Tibial artery (tissue), 4 donors: Measurements from ENCODE around the gene SH2B2.

Experiments used
- DNase-seq, 2 donors: peaks; one replicate each; pipeline ENCODE4 v3.0.0-alpha.2; 2019
- H3K27ac ChIP-seq, 2 donors: fragments of 200-600 bp; sonication (generic) in 1 of 2; 1 replicate in 1 of 2; 2 replicates in 1 of 2; pipeline ENCODE4 v1.5.1; 2018 to 2019; ENCODE audit warnings: mild to moderate bottlenecking in 1 of 2
- H3K27me3 ChIP-seq, 2 donors: fragments of 200-600 bp; sonication (generic) in 1 of 2; one replicate each; pipeline versions ENCODE4 v1.5.1 to v1.6.0; 2016 to 2019
- H3K36me3 ChIP-seq, 3 donors: fragments of 200-600 bp; sonication (generic) in 2 of 3; one replicate each; pipeline ENCODE4 v1.5.1; 2016 to 2019; ENCODE audit warnings: mild to moderate bottlenecking in 2 of 3
- H3K4me1 ChIP-seq, 4 donors: fragments of 200-600 bp; sonication (generic) in 2 of 4; 1 replicate in 3 of 4; 2 replicates in 1 of 4; pipeline ENCODE4 v1.5.1; 2016 to 2019
- H3K4me3 ChIP-seq, 2 donors: fragments of 200-600 bp; sonication (generic) in 1 of 2; 1 replicate in 1 of 2; 2 replicates in 1 of 2; pipeline ENCODE4 v1.5.1; 2018 to 2019; ENCODE audit warnings: mild to moderate bottlenecking in 2 of 2
- H3K9me3 ChIP-seq, 3 donors: fragments of 200-600 bp; sonication (generic) in 1 of 3; one replicate each; pipeline ENCODE4 v1.5.1; 2016 to 2019
- intact Hi-C: fragments of 100-400 bp; cut with DNase I; formaldehyde crosslinking; loops from one replicate; pipeline ENCODE4 v1.15.0; 2023; ENCODE audit warnings: low total_unique reads
- TF ChIP-seq, protein P1 (sequence below), 2 experiments: fragments of 200-600 bp in 1 of 2; fragments of 450-650 bp in 1 of 2; IDR thresholded peaks; one replicate each; pipeline ENCODE4 v1.5.1; 2017 to 2019; ENCODE audit warnings: antibody characterized with exemption in 2 of 2, mild to moderate bottlenecking in 1 of 2, moderate library complexity in 1 of 2

SH2B2 gene

DNA sequence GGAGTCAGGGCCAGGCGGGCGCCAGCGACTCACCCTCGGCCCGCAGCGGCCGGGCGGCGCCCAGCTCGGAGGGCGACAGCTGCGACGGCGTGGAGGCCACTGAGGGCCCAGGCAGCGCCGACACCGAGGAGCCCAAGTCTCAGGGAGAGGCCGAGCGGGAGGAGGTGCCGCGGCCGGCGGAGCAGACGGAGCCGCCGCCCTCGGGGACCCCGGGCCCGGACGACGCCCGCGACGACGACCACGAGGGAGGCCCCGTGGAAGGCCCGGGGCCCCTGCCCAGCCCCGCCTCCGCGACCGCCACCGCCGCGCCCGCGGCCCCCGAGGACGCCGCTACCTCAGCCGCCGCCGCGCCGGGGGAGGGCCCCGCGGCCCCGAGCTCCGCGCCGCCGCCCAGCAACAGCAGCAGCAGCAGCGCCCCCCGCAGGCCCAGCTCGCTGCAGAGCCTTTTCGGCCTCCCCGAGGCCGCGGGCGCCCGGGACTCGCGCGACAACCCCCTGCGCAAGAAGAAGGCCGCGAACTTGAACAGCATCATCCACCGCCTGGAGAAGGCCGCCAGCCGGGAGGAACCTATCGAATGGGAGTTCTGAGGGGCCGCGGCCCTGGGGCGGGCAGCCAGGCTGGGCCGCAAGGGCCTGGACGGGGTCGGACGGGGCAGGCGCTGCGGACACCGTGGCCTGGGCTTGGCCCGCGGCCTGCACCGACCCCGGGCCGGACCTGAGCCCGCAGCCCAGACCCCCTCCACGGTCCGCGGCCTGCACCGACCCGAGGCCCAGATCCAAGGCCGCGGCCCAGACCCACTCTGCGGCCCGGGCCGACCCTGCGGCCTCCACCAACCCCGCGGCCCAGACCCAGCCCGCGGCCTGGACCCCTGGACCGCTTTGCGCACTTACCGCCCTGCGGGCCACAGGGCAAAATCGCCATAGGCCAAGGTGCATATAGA, 37.9 kb upstream of the SH2B2 start:
- H3K36me3 ChIP-seq, result peaks cover 5 to 37% (median 26%) of the 10 kb centered on the region in 3 donors
- no peak overlapping the region for H3K27ac ChIP-seq
- intact Hi-C loops, result no loop called here
- H3K27me3 ChIP-seq, result no peaks in the 10 kb centered on the region
- no peak for DNase-seq
- TF ChIP-seq, protein P1, sequence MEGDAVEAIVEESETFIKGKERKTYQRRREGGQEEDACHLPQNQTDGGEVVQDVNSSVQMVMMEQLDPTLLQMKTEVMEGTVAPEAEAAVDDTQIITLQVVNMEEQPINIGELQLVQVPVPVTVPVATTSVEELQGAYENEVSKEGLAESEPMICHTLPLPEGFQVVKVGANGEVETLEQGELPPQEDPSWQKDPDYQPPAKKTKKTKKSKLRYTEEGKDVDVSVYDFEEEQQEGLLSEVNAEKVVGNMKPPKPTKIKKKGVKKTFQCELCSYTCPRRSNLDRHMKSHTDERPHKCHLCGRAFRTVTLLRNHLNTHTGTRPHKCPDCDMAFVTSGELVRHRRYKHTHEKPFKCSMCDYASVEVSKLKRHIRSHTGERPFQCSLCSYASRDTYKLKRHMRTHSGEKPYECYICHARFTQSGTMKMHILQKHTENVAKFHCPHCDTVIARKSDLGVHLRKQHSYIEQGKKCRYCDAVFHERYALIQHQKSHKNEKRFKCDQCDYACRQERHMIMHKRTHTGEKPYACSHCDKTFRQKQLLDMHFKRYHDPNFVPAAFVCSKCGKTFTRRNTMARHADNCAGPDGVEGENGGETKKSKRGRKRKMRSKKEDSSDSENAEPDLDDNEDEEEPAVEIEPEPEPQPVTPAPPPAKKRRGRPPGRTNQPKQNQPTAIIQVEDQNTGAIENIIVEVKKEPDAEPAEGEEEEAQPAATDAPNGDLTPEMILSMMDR (IDR thresholded peaks at IDR 0.05), result no peak
- no peaks in the 10 kb centered on the region for H3K4me1 ChIP-seq
- H3K4me3 ChIP-seq, result no peak overlapping the region
- no peaks in the 10 kb centered on the region for H3K9me3 ChIP-seq

DNA sequence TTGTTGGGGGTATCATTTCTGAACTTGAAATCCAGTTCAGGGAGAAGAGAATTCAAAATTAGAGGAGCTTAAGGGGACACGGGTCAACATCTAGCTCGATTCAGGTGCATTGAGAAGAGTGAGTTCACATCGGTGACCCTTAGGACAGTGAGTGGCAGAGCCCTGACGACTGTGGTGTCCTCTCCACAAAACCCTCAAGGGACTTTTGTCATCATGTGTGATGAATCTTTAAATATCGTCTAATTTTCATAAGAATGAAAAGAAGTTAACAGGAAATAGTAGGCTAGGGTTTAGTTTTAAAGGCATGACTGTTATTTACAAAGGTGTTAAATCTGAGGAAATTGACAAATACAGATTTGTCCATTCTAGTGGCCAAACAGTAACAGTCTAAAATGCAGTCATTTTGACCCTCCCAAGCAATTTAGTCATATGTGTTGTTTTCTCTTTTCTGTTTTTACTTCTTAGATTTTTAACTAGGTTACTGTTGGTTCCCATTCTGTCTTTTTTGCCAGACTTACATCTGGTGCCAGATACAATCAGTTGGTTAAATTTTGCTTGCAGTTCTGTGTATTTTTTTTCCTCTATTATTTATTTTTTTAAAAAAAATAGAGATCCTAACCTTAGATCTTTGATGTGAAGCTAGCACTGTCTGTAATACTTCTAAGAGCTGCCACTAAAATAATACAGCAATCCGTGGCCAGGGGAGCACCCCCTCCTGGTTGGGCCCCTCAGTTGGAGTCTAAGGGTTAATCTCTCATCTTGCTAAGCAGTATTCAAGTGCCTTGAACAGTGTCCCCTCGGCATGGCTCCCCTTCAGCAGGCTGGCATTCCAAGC, 34.9 kb upstream of the SH2B2 start:
- Histone ChIP-seq H3K9me3 (no peaks in the 10 kb centered on the region), H3K4me3 (no peak overlapping the region), H3K36me3 (peaks cover 0 to 22% (median 16%) of the 10 kb centered on the region in 3 donors), H3K4me1 (no peaks in the 10 kb centered on the region), H3K27me3 (no peaks in the 10 kb centered on the region), H3K27ac (no peak overlapping the region)
- intact Hi-C loops, result no loop called here
- TF ChIP-seq, protein P1 (IDR thresholded peaks at IDR 0.05), result no peak
- no peak for DNase-seq

DNA sequence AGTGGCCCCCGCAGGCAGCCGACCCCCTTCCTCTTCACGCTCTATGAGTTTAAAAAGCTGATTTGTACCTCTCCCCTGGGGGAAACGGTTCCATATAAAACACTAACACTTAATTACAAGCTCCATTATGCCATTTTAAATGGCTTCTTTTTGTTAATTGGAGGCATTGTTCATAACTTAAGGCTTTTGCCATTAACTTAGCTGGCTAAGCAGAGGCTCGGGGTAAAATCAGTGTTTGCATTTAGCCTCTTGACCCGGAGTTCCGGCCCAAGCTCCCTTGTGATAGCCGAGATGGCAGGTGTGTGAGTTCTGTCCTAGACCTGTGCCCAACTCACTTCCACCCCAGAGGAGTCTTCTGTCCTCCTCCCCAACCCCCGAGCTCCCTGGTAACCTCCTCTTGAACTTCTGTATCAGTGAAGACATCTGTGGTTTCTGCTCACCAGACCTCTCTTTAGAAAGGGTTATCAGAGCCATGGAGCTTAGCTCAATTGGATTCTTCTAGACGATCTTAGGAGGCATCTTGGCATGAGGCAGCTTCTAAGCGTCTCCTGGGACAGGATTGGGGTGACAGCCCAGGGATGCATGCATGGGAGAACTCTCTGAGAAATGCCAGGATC, 34.2 kb upstream of the SH2B2 start:
- no peaks in the 10 kb centered on the region for H3K4me1 ChIP-seq
- intact Hi-C loops, result no loop called here
- DNase-seq, result no peak
- H3K9me3 ChIP-seq, result no peaks in the 10 kb centered on the region
- H3K36me3 ChIP-seq, result peaks cover 0 to 22% (median 15%) of the 10 kb centered on the region in 3 donors
- no peak overlapping the region for H3K4me3 ChIP-seq
- no peak overlapping the region for H3K27ac ChIP-seq
- TF ChIP-seq, protein P1 (IDR thresholded peaks at IDR 0.05), result no peak
- H3K27me3 ChIP-seq, result no peaks in the 10 kb centered on the region

DNA sequence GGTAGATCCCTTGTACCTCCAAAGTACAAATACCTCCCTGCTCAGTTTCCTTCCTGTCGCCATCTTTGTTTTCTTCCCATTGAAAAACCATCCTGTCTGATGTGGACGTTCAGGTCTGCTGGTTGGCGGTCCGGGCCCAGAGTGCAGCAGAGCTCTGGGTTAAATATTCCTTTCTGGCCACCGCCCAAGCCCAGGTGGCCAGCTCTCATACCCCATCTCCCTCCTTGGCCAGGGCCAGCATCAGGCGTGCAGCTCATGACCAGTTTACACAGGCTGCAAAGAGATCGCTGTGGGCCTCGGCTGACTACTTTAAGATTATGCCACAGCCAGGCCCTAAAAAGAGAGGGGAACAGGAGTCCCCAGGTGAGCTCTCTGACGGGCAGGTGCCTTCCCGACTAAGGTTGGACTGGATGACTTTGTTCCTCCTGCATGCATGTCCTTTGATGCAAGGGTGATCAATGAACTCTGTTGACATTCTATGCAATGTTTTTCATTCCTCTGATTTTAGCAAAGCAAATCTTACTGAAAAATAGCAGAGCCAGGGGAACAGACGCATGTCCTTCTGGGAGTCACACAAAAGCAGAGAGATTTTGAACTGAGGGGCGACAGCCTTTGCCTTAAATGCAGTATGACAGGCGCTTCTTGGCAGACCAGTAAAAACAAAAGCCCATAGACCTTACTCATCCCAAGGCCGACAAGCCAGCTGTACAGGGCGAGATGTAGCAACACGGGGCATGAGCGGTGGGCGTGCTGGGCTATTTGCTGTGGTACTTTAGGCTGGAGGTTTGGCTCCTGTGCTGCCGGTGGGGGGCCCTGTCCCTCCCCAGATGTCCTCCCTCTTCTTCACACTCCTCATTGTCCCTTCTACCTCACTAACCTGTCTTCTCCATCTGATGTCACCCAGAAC, 33.3 kb upstream of the SH2B2 start:
- H3K27ac ChIP-seq, result no peak overlapping the region
- no peak overlapping the region for H3K4me3 ChIP-seq
- H3K36me3 ChIP-seq, result peaks cover 0 to 18% (median 11%) of the 10 kb centered on the region in 3 donors
- TF ChIP-seq, protein P1 (IDR thresholded peaks at IDR 0.05), result no peak
- no peaks in the 10 kb centered on the region for H3K9me3 ChIP-seq
- H3K27me3 ChIP-seq, result no peaks in the 10 kb centered on the region
- DNase-seq, result no peak
- intact Hi-C loops, result no loop called here
- H3K4me1 ChIP-seq, result no peaks in the 10 kb centered on the region

DNA sequence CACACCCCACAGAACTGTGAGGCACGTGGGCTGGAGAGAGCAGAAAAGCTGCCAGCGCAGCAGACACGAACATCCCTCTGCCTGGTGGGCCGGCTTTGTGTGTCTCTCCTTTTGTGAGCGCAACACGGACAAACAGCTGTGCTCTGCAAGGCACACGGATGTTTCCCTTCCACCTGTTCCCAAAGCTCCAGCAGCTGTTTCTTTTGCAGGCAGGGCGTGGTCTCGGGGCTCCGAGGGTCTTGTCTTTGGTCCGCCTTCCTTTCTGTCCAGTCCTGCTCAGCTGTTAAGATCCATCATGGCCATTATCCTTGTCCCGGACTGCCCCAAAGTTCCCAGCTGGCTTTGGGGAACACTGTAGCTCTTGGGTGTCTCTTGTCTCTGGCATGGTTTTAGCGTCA, 32.7 kb upstream of the SH2B2 start:
- Histone ChIP-seq H3K27me3 (no peaks in the 10 kb centered on the region), H3K27ac (no peak overlapping the region), H3K4me1 (no peaks in the 10 kb centered on the region), H3K36me3 (peaks cover 0 to 15% (median 6%) of the 10 kb centered on the region in 3 donors), H3K4me3 (no peak overlapping the region), H3K9me3 (no peaks in the 10 kb centered on the region)
- DNase-seq, result no peak
- intact Hi-C loops, result no loop called here
- TF ChIP-seq, protein P1 (IDR thresholded peaks at IDR 0.05), result no peak
